K562 (cell line): ENCODE measurements around the gene TK1. TPM values are rescaled to one million over a fixed set of nuclear protein-coding genes. Genes with fewer than 3 reads are reported as not detected.

ENCODE experiments used
- ATAC-seq: fragments of 200-7000 bp; cut with Tn5 transposase; 3 replicates; pipeline ENCODE4 v1.9.1; 2020; ENCODE audit warnings: moderate library complexity
- BruUV-seq: library from RNA; stranded (reverse); fragments of 400-500 nt; replicated peaks from 2 replicates; lab custom pipeline; 2021; lab: Mats Ljungman, UMichigan
- CTCF ChIA-PET: fragments of 300-600 bp; formaldehyde crosslinking; extraction: SDS; loops from one replicate; lab custom pipeline; 2021; ENCODE audit warnings: low intra/inter-chr PET ratio; lab: Yijun Ruan, JAX
- POLR2A ChIA-PET: fragments of 300-600, 350-650 bp; sonication (Branson Sonifier 250); formaldehyde crosslinking; extraction: SDS; loops from one replicate; lab custom pipeline; 2021; ENCODE audit warnings: antibody characterized with exemption, inconsistent platforms; lab: Yijun Ruan, JAX
- DNase-seq, 4 experiments: peaks; one replicate each; pipeline versions ENCODE4 v3.0.0 to v3.0.0-alpha.2; 2011 to 2018; ENCODE audit warnings: low spot score in 3 of 4, mixed read lengths in 3 of 4; ENCODE audit errors: extremely low read depth in 1 of 4
- FAIRE-seq: peaks from 2 replicates; lab custom pipeline; 2011; peaks lifted over from hg19 to GRCh38; lab: Jason Lieb, UNC
- H2AFZ ChIP-seq: 2 replicates; pipeline ENCODE4 v1.6.0; 2011; ENCODE audit warnings: low read depth, low read length, control low read depth, inconsistent platforms
- H3K27ac ChIP-seq: fragments of 200-600 bp; 3 replicates; pipeline ENCODE4 v1.8.0; 2011; ENCODE audit warnings: low read depth, mild to moderate bottlenecking, control low read depth, inconsistent platforms, low read length, moderate library complexity, mixed read lengths; ENCODE audit errors: extremely low read depth
- H3K27me3 ChIP-seq, 2 experiments: fragments of 300-600 bp in 1 of 2; 2 replicates in 1 of 2; 3 replicates in 1 of 2; pipeline versions ENCODE4 v1.6.0 to v1.8.0; 2011; ENCODE audit warnings: inconsistent platforms in 2 of 2, low read length in 2 of 2, mild to moderate bottlenecking in 1 of 2, mixed read lengths in 1 of 2, moderate library complexity in 1 of 2; ENCODE audit not compliant: control insufficient read depth in 2 of 2, insufficient read depth in 2 of 2
- H3K36me3 ChIP-seq: fragments of 300-600 bp; 3 replicates; pipeline ENCODE4 v1.8.0; 2011; ENCODE audit warnings: mild to moderate bottlenecking, low read length, inconsistent platforms; ENCODE audit not compliant: control insufficient read depth, insufficient read depth
- H3K4me1 ChIP-seq, 2 experiments: fragments of 200-600 bp in 1 of 2; replicated peaks in 1 of 2; 2 replicates in 1 of 2; 3 replicates in 1 of 2; pipeline versions ENCODE4 v1.5.1 to v1.8.0; 2011; ENCODE audit warnings: inconsistent platforms in 2 of 2, low read length in 2 of 2, mild to moderate bottlenecking in 1 of 2, mixed read lengths in 1 of 2, moderate library complexity in 1 of 2; ENCODE audit not compliant: control insufficient read depth in 2 of 2, insufficient read depth in 2 of 2
- H3K4me2 ChIP-seq: 2 replicates; pipeline ENCODE4 v1.6.1; 2011; ENCODE audit warnings: low read length, control low read depth, inconsistent platforms, mixed read lengths; ENCODE audit not compliant: insufficient read depth
- H3K4me3 ChIP-seq: fragments of 200-600 bp; sonication (generic), shearing (Covaris generic); 2 replicates; pipeline ENCODE4 v1.5.1; 2016; ENCODE audit warnings: control low read depth, inconsistent platforms
- H3K79me2 ChIP-seq: fragments of 200-600 bp; 3 replicates; pipeline ENCODE4 v1.8.0; 2011; ENCODE audit warnings: low read length, inconsistent platforms; ENCODE audit not compliant: control insufficient read depth, insufficient read depth
- H3K9ac ChIP-seq, 2 experiments: 2 replicates each; pipeline versions ENCODE4 v1.6.0 to v1.6.1; 2011; ENCODE audit warnings: low read depth in 2 of 2, low read length in 2 of 2, control low read depth in 1 of 2, inconsistent platforms in 1 of 2, mild to moderate bottlenecking in 1 of 2, mixed read lengths in 1 of 2; ENCODE audit not compliant: insufficient read depth in 1 of 2
- H3K9me1 ChIP-seq: one replicate; pipeline ENCODE4 v1.6.0; 2011; ENCODE audit warnings: inconsistent platforms, mild to moderate bottlenecking, low read length, moderate library complexity; ENCODE audit not compliant: control insufficient read depth, insufficient read depth
- H3K9me3 ChIP-seq: replicated peaks from 2 replicates; pipeline ENCODE4 v1.5.1; 2011; ENCODE audit warnings: low read depth, low read length, inconsistent platforms; ENCODE audit not compliant: control insufficient read depth, insufficient read depth
- H4K20me1 ChIP-seq: replicated peaks from 2 replicates; pipeline ENCODE4 v1.6.1; 2011; ENCODE audit warnings: low read length, inconsistent platforms, mixed read lengths; ENCODE audit not compliant: control insufficient read depth, insufficient read depth
- ATF4 ChIP-seq: fragments of 450-650 bp; formaldehyde crosslinking; IDR thresholded peaks from 2 replicates; pipeline ENCODE4 v1.4.0; 2022; ENCODE audit warnings: mild to moderate bottlenecking, moderate library complexity
- CBX5 ChIP-seq: IDR thresholded peaks from 2 replicates; pipeline ENCODE4 v1.6.1; 2014; ENCODE audit warnings: low read depth, borderline replicate concordance
- FOXA3 ChIP-seq, 2 experiments: fragments of 450-650 bp in 1 of 2; sonication (generic) in 1 of 2; formaldehyde crosslinking; IDR thresholded peaks in 1 of 2; conservative IDR thresholded peaks in 1 of 2; 2 replicates each; pipeline versions ENCODE4 v1.4.0 to v1.8.0; 2020 to 2022; ENCODE audit warnings: mild to moderate bottlenecking in 2 of 2, missing genetic modification reagents in 1 of 2
- HCFC1 ChIP-seq: IDR thresholded peaks from 2 replicates; pipeline ENCODE4 v1.6.1; 2012; ENCODE audit warnings: low read depth, low read length, improper control_type of control experiment
- PHB ChIP-seq: fragments of 250-450 bp; sonication (Bioruptor Pico); IDR thresholded peaks from 2 replicates; pipeline ENCODE4 v1.5.0; 2021
- PHF20 ChIP-seq: fragments of 450-650 bp; IDR thresholded peaks from 2 replicates; pipeline ENCODE4 v1.6.1; 2018; ENCODE audit not compliant: partially characterized antibody
- PYGO2 ChIP-seq: fragments of 450-650 bp; IDR thresholded peaks from 2 replicates; pipeline ENCODE4 v1.6.1; 2016; ENCODE audit warnings: mild to moderate bottlenecking, missing genetic modification characterization, moderate library complexity, missing compliant biosample characterization
- RB1 ChIP-seq: fragments of 450-650 bp; IDR thresholded peaks from 2 replicates; pipeline ENCODE4 v1.6.1; 2017; ENCODE audit warnings: low read depth, mild to moderate bottlenecking
- SRSF1 ChIP-seq: fragments of 200-400 bp; formaldehyde crosslinking; IDR thresholded peaks from 2 replicates; pipeline ENCODE4 v1.6.1; 2017; ENCODE audit warnings: mild to moderate bottlenecking, low read depth, low read length, moderate library complexity
- ZNF263 ChIP-seq: sonication (generic); formaldehyde crosslinking; IDR thresholded peaks from 2 replicates; pipeline ENCODE4 v1.8.0; 2022; ENCODE audit warnings: mild to moderate bottlenecking, missing genetic modification reagents, borderline replicate concordance
- ZNF311 ChIP-seq: fragments of 250-450 bp; sonication (Bioruptor Pico); IDR thresholded peaks from 2 replicates; pipeline ENCODE4 v1.4.0; 2020; ENCODE audit warnings: mild to moderate bottlenecking, moderate library complexity
- ZNF431 ChIP-seq: sonication (generic); formaldehyde crosslinking; IDR thresholded peaks from 2 replicates; pipeline ENCODE4 v1.8.0; 2022; ENCODE audit warnings: mild to moderate bottlenecking, missing genetic modification reagents
- ZNF75A ChIP-seq: fragments of 450-650 bp; formaldehyde crosslinking; IDR thresholded peaks from 2 replicates; pipeline ENCODE4 v1.4.0; 2020; ENCODE audit warnings: mild to moderate bottlenecking
- WGBS: fragments of 100-300 bp; shearing (Covaris generic); methylation state at CpG from one replicate; pipeline ENCODE4 v1.1.6; 2016; ENCODE audit warnings: low coverage, mixed read lengths; ENCODE audit not compliant: insufficient coverage; ENCODE audit errors: missing lambda C conversion rate; 5-methylcytosine and 5-hydroxymethylcytosine counted together
- in situ Hi-C: fragments of 300-500 bp; cut with MboI; formaldehyde crosslinking; loops from 4 replicates; pipeline ENCODE4 v1.15.0; 2018; ENCODE audit warnings: inconsistent platforms, mixed read lengths
- intact Hi-C: fragments of 100-400 bp; cut with micrococcal nuclease; formaldehyde crosslinking; loops from 2 replicates; pipeline ENCODE4 v1.14.2; 2022
- polyA plus RNA-seq, 8 experiments: library from polyadenylated mRNA; depleted of rRNA in 4 of 8; stranded (reverse) in 5 of 8; unstranded in 3 of 8; fragments of >200 nt; fragmentation: Nextera tagmentation in 2 of 8; fragmentation: Illumina TruSeq in 1 of 8; extraction: Ambion mirVana in 2 of 8; extraction: Trizol in 1 of 8; gene quantifications; 2 replicates each; pipeline versions ENCODE4 v1.2.1 to v1.2.3, GENCODE V29; 2011 to 2014; ENCODE audit warnings: inconsistent platforms in 1 of 8, missing spikeins in 1 of 8
- total RNA-seq, 7 experiments: library from RNA; depleted of rRNA in 6 of 7; stranded (reverse); fragments of >200 nt in 6 of 7; fragmentation: Illumina TruSeq in 2 of 7; extraction: Trizol in 2 of 7; gene quantifications; 2 replicates each; pipeline versions ENCODE4 v1.2.1 to v1.2.3, GENCODE V29; 2011 to 2021; ENCODE audit warnings: low replicate concordance in 1 of 7
- TF ChIP-seq, protein P1 (sequence below): IDR thresholded peaks from 2 replicates; pipeline ENCODE4 v1.6.1; 2014; ENCODE audit warnings: antibody characterized with exemption
- TF ChIP-seq, protein P2 (sequence below): fragments of 250-450 bp; sonication (Bioruptor Pico); IDR thresholded peaks from 2 replicates; pipeline ENCODE4 v1.5.0; 2020; ENCODE audit warnings: mild to moderate bottlenecking, borderline replicate concordance

TK1 gene
- total and polyA plus RNA-seq, 9 of the 15 experiments (the other 6 are each of a cell fraction or from before 2014, with no cell fraction given): 8.4 to 280 (median 103) TPM

DNA sequence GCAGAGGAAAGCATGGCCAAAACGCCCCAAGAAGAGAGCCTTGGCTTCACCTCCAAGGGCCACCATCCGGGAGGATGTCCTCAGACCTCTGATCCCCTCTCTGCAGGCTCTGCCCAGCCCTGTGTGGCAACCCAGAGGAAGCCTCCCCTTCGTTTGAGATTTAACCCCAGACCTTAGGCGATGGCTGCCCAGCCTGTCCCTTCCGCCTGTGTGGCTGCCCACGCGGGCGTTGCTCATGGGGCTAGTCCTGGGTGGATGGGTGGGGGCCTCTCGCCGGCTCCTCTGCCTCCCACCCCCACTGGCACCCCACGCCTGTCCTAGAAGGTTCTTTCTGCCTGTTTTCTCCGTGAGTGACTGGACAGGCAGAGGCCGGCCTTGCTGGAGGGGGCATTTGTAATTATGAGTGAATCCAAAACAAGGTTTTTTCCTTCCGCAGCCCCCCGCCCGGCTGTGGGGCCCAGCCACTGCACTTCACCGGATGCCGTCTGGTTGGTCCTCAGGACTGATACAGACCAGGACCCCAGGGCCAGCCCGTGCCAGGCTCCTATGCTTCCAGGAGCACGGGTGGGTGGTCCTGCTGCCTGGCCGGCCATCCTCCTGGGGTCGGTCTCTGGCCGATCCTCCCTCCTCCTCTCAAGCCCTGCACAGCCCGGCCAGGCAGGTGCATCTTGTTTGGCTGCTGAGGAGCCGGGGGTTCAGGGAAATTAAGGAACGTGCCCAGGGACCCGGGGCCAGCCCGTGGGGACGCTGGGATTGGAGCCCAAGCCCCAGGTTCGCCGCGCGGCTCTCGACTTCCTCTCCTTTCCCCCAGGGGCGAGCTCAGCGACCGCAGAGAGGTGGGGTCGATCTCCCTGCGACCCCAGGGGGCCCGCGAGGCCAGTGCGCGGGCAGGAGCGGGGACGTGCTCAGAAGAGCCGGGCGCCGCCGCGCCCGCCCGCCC lies 44.4 kb upstream of the TK1 start, which contains the start of gene TMEM235 (continued):
- TF ChIP-seq ATF4 (CRISPR knock-in tag) (no peak), FOXA3 (CRISPR knock-in tag; conservative IDR thresholded peaks at IDR 0.05 in 1 of 2, IDR thresholded peaks at IDR 0.05 in 1 of 2) (no peak), ZNF311 (no peak), HCFC1 (no peak), SRSF1 (no peak), PHF20 (no peak), PHB (no peak)

DNA sequence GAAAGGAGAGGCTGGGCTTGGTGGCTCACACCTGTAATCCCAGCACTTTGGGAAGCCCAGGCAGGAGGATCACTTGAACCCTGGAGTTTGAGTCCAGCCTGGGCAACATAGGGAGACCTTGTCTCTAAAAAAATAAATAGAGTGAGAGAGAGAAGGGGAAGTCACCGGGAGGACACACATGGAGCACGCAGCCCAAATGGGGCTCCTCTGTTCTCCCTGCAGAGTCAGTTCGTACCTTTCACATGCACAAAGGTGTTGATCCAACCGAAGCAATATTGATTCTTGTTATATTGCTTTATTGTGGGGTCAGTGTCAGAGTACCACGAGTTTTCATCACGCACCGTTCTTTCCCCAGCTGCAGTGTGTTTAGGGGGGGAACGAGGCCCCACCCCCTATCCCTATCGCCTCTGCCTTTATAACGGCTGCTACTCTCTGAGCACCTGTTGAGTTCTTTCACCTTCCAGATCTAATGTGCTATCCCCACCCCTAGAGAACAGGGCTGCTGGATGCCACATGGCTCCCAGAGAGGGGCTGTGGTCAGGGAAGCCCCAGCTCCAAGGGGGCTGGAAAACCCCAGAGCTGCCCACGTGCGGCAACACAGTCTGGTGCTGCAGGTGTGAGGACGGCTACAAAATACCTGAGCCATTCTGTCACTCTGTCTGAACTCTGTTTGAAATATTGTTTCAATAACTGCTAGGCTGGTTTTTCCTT lies 43.6 kb upstream of the TK1 start:
- Histone ChIP-seq H3K36me3 (peaks cover 2% of the 10 kb centered on the region; the same call in 1 of the 3 replicates), H3K9ac (0 out of 4 replicates have a peak overlapping the region, but pooled peaks of 1 of the 2 experiments have one; percentile 43), H3K4me2 (no peak overlapping the region), H3K9me3 (no peaks in the 10 kb centered on the region), H3K4me3 (no peak overlapping the region), H3K4me1 (peaks cover 0 to 42% of the 10 kb centered on the region in 2 experiments; a peak in 3 of 5 replicates), H3K27ac (no peak overlapping the region), H3K9me1 (no peaks in the 10 kb centered on the region), H4K20me1 (0 out of 2 replicates have a peak, but pooled peaks cover 2% of the 10 kb centered on the region), H3K27me3 (no peaks in the 10 kb centered on the region), H3K79me2 (no peaks in the 10 kb centered on the region), H2AFZ (peak overlapping the region; percentile 52; the same call in 1 of the 2 replicates)
- in situ Hi-C loops (no loop called here), intact Hi-C loops (no loop called here)
- CTCF ChIA-PET: no interaction called here
- POLR2A ChIA-PET: interaction anchor here (0.6 kb wide), 2 partner anchors 35 to 62 kb away, joined by 3 to 4 read pairs; no protein-coding TSS in a partner anchor
- 20% methylated on average over 13 of the region's 13 CpGs for WGBS
- ATAC-seq: no peak
- BruUV-seq: no TSS peak
- DNase-seq: peak in 2 of 4 experiments; percentile 60
- peak; percentile 35 for FAIRE-seq
- TF ChIP-seq PYGO2 (tag) (no peak), ZNF75A (CRISPR knock-in tag) (no peak), ZNF431 (CRISPR knock-in tag) (no peak), RB1 (no peak), CBX5 (no peak), ZNF263 (peak; percentile 81)
- TF ChIP-seq, protein P1, sequence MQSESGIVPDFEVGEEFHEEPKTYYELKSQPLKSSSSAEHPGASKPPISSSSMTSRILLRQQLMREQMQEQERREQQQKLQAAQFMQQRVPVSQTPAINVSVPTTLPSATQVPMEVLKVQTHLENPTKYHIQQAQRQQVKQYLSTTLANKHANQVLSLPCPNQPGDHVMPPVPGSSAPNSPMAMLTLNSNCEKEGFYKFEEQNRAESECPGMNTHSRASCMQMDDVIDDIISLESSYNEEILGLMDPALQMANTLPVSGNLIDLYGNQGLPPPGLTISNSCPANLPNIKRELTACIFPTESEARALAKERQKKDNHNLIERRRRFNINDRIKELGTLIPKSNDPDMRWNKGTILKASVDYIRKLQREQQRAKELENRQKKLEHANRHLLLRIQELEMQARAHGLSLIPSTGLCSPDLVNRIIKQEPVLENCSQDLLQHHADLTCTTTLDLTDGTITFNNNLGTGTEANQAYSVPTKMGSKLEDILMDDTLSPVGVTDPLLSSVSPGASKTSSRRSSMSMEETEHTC: no peak
- TF ChIP-seq, protein P2, sequence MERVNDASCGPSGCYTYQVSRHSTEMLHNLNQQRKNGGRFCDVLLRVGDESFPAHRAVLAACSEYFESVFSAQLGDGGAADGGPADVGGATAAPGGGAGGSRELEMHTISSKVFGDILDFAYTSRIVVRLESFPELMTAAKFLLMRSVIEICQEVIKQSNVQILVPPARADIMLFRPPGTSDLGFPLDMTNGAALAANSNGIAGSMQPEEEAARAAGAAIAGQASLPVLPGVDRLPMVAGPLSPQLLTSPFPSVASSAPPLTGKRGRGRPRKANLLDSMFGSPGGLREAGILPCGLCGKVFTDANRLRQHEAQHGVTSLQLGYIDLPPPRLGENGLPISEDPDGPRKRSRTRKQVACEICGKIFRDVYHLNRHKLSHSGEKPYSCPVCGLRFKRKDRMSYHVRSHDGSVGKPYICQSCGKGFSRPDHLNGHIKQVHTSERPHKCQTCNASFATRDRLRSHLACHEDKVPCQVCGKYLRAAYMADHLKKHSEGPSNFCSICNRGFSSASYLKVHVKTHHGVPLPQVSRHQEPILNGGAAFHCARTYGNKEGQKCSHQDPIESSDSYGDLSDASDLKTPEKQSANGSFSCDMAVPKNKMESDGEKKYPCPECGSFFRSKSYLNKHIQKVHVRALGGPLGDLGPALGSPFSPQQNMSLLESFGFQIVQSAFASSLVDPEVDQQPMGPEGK (CRISPR knock-in tag): no peak
